Trophoblast cell (in vitro differentiated cells and primary cell): Measurements from ENCODE around the gene RAN.

Source experiments
- DNase-seq, 2 donors: peaks; one replicate each; pipeline ENCODE4 v3.0.0-alpha.2; 2016
- H2AFZ ChIP-seq: 2 replicates; pipeline ENCODE4 v1.6.1; 2013; ENCODE audit warnings: low read length, moderate library complexity, mild to moderate bottlenecking; ENCODE audit not compliant: insufficient read depth, poor library complexity
- H2AK5ac ChIP-seq: 2 replicates; pipeline ENCODE4 v1.6.1; 2013; ENCODE audit warnings: mild to moderate bottlenecking, low read length
- H2BK120ac ChIP-seq: 2 replicates; pipeline ENCODE4 v1.6.1; 2013; ENCODE audit warnings: low read length, mild to moderate bottlenecking, moderate library complexity; ENCODE audit not compliant: insufficient read depth, poor library complexity
- H2BK12ac ChIP-seq: 2 replicates; pipeline ENCODE4 v1.6.1; 2013; ENCODE audit warnings: mild to moderate bottlenecking, low read length, moderate library complexity
- H2BK5ac ChIP-seq: 2 replicates; pipeline ENCODE4 v1.6.1; 2013; ENCODE audit warnings: low read length, low read depth, moderate library complexity, mild to moderate bottlenecking; ENCODE audit not compliant: poor library complexity
- H3K14ac ChIP-seq: 2 replicates; pipeline ENCODE4 v1.6.1; 2013; ENCODE audit warnings: mild to moderate bottlenecking, low read length
- H3K18ac ChIP-seq: 2 replicates; pipeline ENCODE4 v1.6.1; 2013; ENCODE audit warnings: mild to moderate bottlenecking, low read length
- H3K23ac ChIP-seq: 2 replicates; pipeline ENCODE4 v1.6.1; 2013; ENCODE audit warnings: low read length
- H3K27ac ChIP-seq: 2 replicates; pipeline ENCODE4 v1.5.1; 2013; ENCODE audit warnings: low read depth, mild to moderate bottlenecking, inconsistent platforms, low read length, moderate library complexity
- H3K27me3 ChIP-seq: 2 replicates; pipeline ENCODE4 v1.6.1; 2013; ENCODE audit warnings: inconsistent platforms, mild to moderate bottlenecking, low read length, moderate library complexity; ENCODE audit not compliant: insufficient read depth
- H3K36me3 ChIP-seq, 2 experiments: 1 replicate in 1 of 2; 2 replicates in 1 of 2; pipeline ENCODE4 v1.6.1; 2013; ENCODE audit warnings: low read length in 2 of 2, mild to moderate bottlenecking in 2 of 2, moderate library complexity in 1 of 2; ENCODE audit not compliant: insufficient read depth in 2 of 2, control insufficient read depth in 1 of 2
- H3K4ac ChIP-seq: 2 replicates; pipeline ENCODE4 v1.6.1; 2013; ENCODE audit warnings: low read depth, mild to moderate bottlenecking, low read length, moderate library complexity
- H3K4me1 ChIP-seq, 2 experiments: 1 replicate in 1 of 2; 2 replicates in 1 of 2; pipeline ENCODE4 v1.6.1; 2013; ENCODE audit warnings: low read length in 2 of 2, mild to moderate bottlenecking in 2 of 2, moderate library complexity in 1 of 2; ENCODE audit not compliant: insufficient read depth in 2 of 2, control insufficient read depth in 1 of 2
- H3K4me2 ChIP-seq: 2 replicates; pipeline ENCODE4 v1.6.1; 2013; ENCODE audit warnings: inconsistent platforms, mild to moderate bottlenecking, low read length, moderate library complexity
- H3K4me3 ChIP-seq: 2 replicates; pipeline ENCODE4 v1.5.1; 2013; ENCODE audit warnings: mild to moderate bottlenecking, low read depth, low read length, inconsistent platforms
- H3K79me1 ChIP-seq: one replicate; pipeline ENCODE4 v1.6.1; 2013; ENCODE audit warnings: low read length
- H3K79me2 ChIP-seq: 2 replicates; pipeline ENCODE4 v1.6.1; 2013; ENCODE audit warnings: low read length, mild to moderate bottlenecking; ENCODE audit not compliant: control insufficient read depth, insufficient read depth, poor library complexity
- H3K9ac ChIP-seq: 2 replicates; pipeline ENCODE4 v1.6.1; 2013; ENCODE audit warnings: mild to moderate bottlenecking, low read length
- H3K9me3 ChIP-seq: 2 replicates; pipeline ENCODE4 v1.6.1; 2013; ENCODE audit warnings: low read depth, mild to moderate bottlenecking, control low read depth, inconsistent platforms, low read length; ENCODE audit not compliant: insufficient read depth
- H4K12ac ChIP-seq: 2 replicates; pipeline ENCODE4 v1.6.1; 2013; ENCODE audit warnings: low read depth, mild to moderate bottlenecking, low read length, moderate library complexity
- H4K8ac ChIP-seq: 2 replicates; pipeline ENCODE4 v1.6.1; 2013; ENCODE audit warnings: low read depth, mild to moderate bottlenecking, low read length, moderate library complexity
- H4K91ac ChIP-seq: one replicate; pipeline ENCODE4 v1.6.1; 2013; ENCODE audit warnings: low read depth, mild to moderate bottlenecking, low read length, moderate library complexity
- WGBS: extraction: QIAGEN DNeasy Blood & Tissue Kit; methylation state at CpG from one replicate; pipeline ENCODE4 v1.1.7; 2013; ENCODE audit warnings: missing lambda C conversion rate; ENCODE audit not compliant: insufficient read length, insufficient coverage; ENCODE audit errors: extremely low coverage; 5-methylcytosine and 5-hydroxymethylcytosine counted together

RAN gene

DNA sequence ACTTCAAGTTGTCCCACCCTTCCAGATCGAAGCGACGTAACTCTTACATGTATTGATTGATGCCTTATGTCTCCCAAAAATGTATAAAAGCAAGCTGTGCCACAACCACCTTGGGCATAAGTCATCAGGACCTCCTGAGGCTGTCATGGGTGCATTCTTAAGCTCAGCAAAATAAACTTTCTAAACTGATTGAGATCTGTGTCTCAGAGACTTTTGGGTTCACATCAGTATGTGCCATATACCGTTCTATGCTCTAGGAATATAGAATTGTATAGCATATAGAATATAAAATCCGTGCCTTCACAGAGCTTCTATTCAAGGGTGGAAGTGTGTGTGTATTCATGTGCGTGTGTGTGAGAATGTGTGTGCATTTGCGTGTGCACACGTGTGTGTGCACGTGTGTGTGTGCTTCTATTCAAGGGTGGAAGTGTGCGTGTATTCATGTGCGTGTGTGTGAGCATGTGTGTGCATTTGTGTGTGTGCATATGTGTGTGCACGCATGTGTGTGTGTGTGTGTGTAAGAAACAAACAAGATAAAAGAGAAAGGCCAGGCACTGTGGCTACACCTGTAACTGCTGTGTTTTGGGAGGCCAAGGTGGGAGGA lies 21.3 kb upstream of the RAN start:
- H3K18ac ChIP-seq, result no peak overlapping the region
- no peak overlapping the region for H2AFZ ChIP-seq
- H2BK5ac ChIP-seq, result peak overlapping the region; percentile 45
- no peak overlapping the region for H3K4ac ChIP-seq
- no peak overlapping the region for H4K8ac ChIP-seq
- H3K9me3 ChIP-seq, result no peaks in the 10 kb centered on the region
- peak overlapping the region; percentile 32 for H2BK12ac ChIP-seq
- H3K27ac ChIP-seq, result peak overlapping the region; percentile 40
- no peak overlapping the region for H2AK5ac ChIP-seq
- no peaks in the 10 kb centered on the region for H3K79me2 ChIP-seq
- H3K14ac ChIP-seq, result no peak overlapping the region
- WGBS, result no CpG with 5 or more reads among the region's 12 CpGs
- H4K12ac ChIP-seq, result no peak overlapping the region
- H2BK120ac ChIP-seq, result peak overlapping the region; percentile 16
- peaks cover 0 to 8% of the 10 kb centered on the region in 2 experiments for H3K4me1 ChIP-seq
- peak overlapping the region; percentile 11 for H4K91ac ChIP-seq
- no peak overlapping the region for H3K4me3 ChIP-seq
- no peaks in the 10 kb centered on the region for H3K36me3 ChIP-seq
- DNase-seq, result no peak
- H3K23ac ChIP-seq, result no peak overlapping the region
- no peaks in the 10 kb centered on the region for H3K79me1 ChIP-seq
- peak overlapping the region; percentile 57 for H3K4me2 ChIP-seq
- no peak overlapping the region for H3K9ac ChIP-seq
- no peaks in the 10 kb centered on the region for H3K27me3 ChIP-seq

DNA sequence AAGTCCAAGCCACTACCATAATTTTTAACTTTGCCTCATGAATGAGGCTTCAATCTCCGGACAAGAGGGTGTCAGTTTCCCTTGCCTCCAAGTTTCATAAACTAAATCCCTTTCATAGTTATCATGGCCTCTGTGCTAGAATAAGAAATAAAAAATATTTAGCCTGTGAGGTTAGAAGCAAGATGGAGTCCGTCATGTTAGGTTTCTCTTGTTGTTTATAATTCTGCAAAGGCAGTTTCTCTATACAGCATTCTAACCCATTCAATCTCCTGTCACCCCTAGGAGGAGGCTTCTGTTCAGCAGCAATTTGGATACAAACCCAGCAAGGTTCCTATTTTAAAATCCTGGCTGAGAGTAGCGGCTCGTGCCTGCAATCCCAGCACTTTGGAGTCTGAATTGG lies 15.8 kb upstream of the RAN start:
- Histone ChIP-seq H3K9me3 (peaks cover 4% of the 10 kb centered on the region), H2BK120ac (no peak overlapping the region), H3K18ac (no peak overlapping the region), H2AFZ (no peak overlapping the region), H3K79me1 (no peaks in the 10 kb centered on the region), H3K4me3 (no peak overlapping the region), H3K27me3 (no peaks in the 10 kb centered on the region), H3K79me2 (no peaks in the 10 kb centered on the region), H3K4ac (no peak overlapping the region), H4K12ac (no peak overlapping the region), H3K23ac (no peak overlapping the region), H2AK5ac (no peak overlapping the region), H3K9ac (no peak overlapping the region), H3K4me1 (no peaks in the 10 kb centered on the region), H3K4me2 (no peak overlapping the region), H2BK5ac (no peak overlapping the region), H2BK12ac (no peak overlapping the region), H3K27ac (no peak overlapping the region), H3K36me3 (peaks cover 0 to 2% of the 10 kb centered on the region in 2 experiments), H4K91ac (no peak overlapping the region), H4K8ac (no peak overlapping the region), H3K14ac (no peak overlapping the region)
- no peak for DNase-seq
- no CpG with 5 or more reads among the region's 4 CpGs for WGBS

- Histone ChIP-seq H2AK5ac (no peak overlapping the region), H3K79me1 (no peaks in the 10 kb centered on the region), H2AFZ (no peak overlapping the region), H2BK5ac (no peak overlapping the region), H3K36me3 (peaks cover 0 to 2% of the 10 kb centered on the region in 2 experiments), H3K9ac (no peak overlapping the region), H3K4me3 (no peak overlapping the region), H4K8ac (no peak overlapping the region), H3K14ac (no peak overlapping the region), H4K91ac (no peak overlapping the region), H4K12ac (no peak overlapping the region), H3K18ac (no peak overlapping the region), H3K27ac (no peak overlapping the region), H3K79me2 (no peaks in the 10 kb centered on the region), H3K23ac (no peak overlapping the region), H2BK120ac (no peak overlapping the region), H3K4me2 (no peak overlapping the region), H3K9me3 (peaks cover 4% of the 10 kb centered on the region), H2BK12ac (no peak overlapping the region), H3K4ac (no peak overlapping the region), H3K27me3 (no peaks in the 10 kb centered on the region), H3K4me1 (peaks cover 0 to 2% of the 10 kb centered on the region in 2 experiments)
- no CpG with 5 or more reads among the region's 4 CpGs for WGBS
- DNase-seq, result no peak
These were observed 13.8 kb upstream of the RAN start for GRCh38 chr12:130858084-130858483.

- no peak overlapping the region for H3K27ac ChIP-seq
- no peak overlapping the region for H3K4ac ChIP-seq
- no peak overlapping the region for H4K91ac ChIP-seq
- no peaks in the 10 kb centered on the region for H3K79me2 ChIP-seq
- no peak overlapping the region for H2BK5ac ChIP-seq
- no peak overlapping the region for H3K14ac ChIP-seq
- H2BK12ac ChIP-seq, result no peak overlapping the region
- H3K4me3 ChIP-seq, result no peak overlapping the region
- no peak for DNase-seq
- H4K8ac ChIP-seq, result no peak overlapping the region
- H3K9me3 ChIP-seq, result peaks cover 4% of the 10 kb centered on the region
- H3K9ac ChIP-seq, result no peak overlapping the region
- H3K18ac ChIP-seq, result no peak overlapping the region
- H2AFZ ChIP-seq, result no peak overlapping the region
- no peaks in the 10 kb centered on the region for H3K27me3 ChIP-seq
- H2BK120ac ChIP-seq, result no peak overlapping the region
- H3K4me2 ChIP-seq, result no peak overlapping the region
- H3K4me1 ChIP-seq, result peaks cover 0 to 2% of the 10 kb centered on the region in 2 experiments
- H3K36me3 ChIP-seq, result peaks cover 0 to 2% of the 10 kb centered on the region in 2 experiments
- H4K12ac ChIP-seq, result no peak overlapping the region
- no peaks in the 10 kb centered on the region for H3K79me1 ChIP-seq
- no peak overlapping the region for H2AK5ac ChIP-seq
- no CpG with 5 or more reads among the region's 6 CpGs for WGBS
- H3K23ac ChIP-seq, result no peak overlapping the region
These were observed 12.7 kb upstream of the RAN start for GRCh38 chr12:130859161-130859560.
